Transverse colon (tissue), 4 donors: ENCODE results near the gene MAFF. TPM values are rescaled to one million over a fixed set of nuclear protein-coding genes. Genes with fewer than 3 reads are reported as not detected.

Experiments
- DNase-seq: peaks from one replicate; pipeline ENCODE4 v3.0.0-alpha.2; 2019
- H3K27ac ChIP-seq, 4 donors: fragments of 200-600 bp; sonication (generic); 2 replicates each; pipeline ENCODE4 v1.5.1; 2016 to 2018; ENCODE audit warnings: inconsistent platforms in 4 of 4
- H3K27me3 ChIP-seq: fragments of 200-600 bp; sonication (generic); 2 replicates; pipeline ENCODE4 v1.5.1; 2017; ENCODE audit warnings: inconsistent platforms
- H3K36me3 ChIP-seq, 4 donors: fragments of 200-600 bp; sonication (generic); 2 replicates each; pipeline ENCODE4 v1.5.1; 2017 to 2019; ENCODE audit warnings: inconsistent platforms in 4 of 4
- H3K4me1 ChIP-seq, 4 donors: fragments of 200-600 bp; sonication (generic); 2 replicates each; pipeline ENCODE4 v1.5.1; 2017 to 2020; ENCODE audit warnings: inconsistent platforms in 4 of 4
- H3K4me3 ChIP-seq, 4 donors: fragments of 200-600 bp; sonication (generic); 1 replicate in 1 of 4; 2 replicates in 3 of 4; pipeline versions ENCODE4 v1.5.1 to v1.6.1; 2017 to 2019; ENCODE audit warnings: inconsistent platforms in 4 of 4
- H3K9me3 ChIP-seq, 2 donors: fragments of 200-600 bp; sonication (generic); 2 replicates each; pipeline ENCODE4 v1.5.1; 2017 to 2019; ENCODE audit warnings: inconsistent platforms in 2 of 2
- CTCF ChIP-seq, 5 experiments: fragments of 200-600 bp in 3 of 5; fragments of 450-650 bp in 2 of 5; sonication (generic) in 3 of 5; IDR thresholded peaks; 1 replicate in 2 of 5; 2 replicates in 3 of 5; pipeline ENCODE4 v1.5.1; 2016 to 2017; ENCODE audit warnings: antibody characterized with exemption in 5 of 5, inconsistent platforms in 3 of 5, mild to moderate bottlenecking in 2 of 5, moderate library complexity in 1 of 5
- EP300 ChIP-seq: sonication (generic); formaldehyde crosslinking; IDR thresholded peaks from one replicate; pipeline ENCODE4 v1.6.1; 2017; ENCODE audit warnings: antibody characterized with exemption, low read depth
- POLR2A ChIP-seq: fragments of 450-650 bp; IDR thresholded peaks from one replicate; pipeline ENCODE4 v1.6.1; 2016; ENCODE audit warnings: antibody characterized with exemption, mild to moderate bottlenecking, moderate library complexity
- POLR2AphosphoS5 ChIP-seq, 3 donors: sonication (generic); formaldehyde crosslinking; IDR thresholded peaks; one replicate each; pipeline ENCODE4 v1.6.1; 2016; ENCODE audit warnings: antibody characterized with exemption in 3 of 3
- WGBS, 2 donors: methylation state at CpG; one replicate each; pipeline ENCODE4 v1.1.5; 2018; ENCODE audit warnings: low coverage in 1 of 2; 5-methylcytosine and 5-hydroxymethylcytosine counted together
- in situ Hi-C, 4 donors: fragments of 200-750 bp; cut with MboI; loops; one replicate each; pipeline versions ENCODE4 v1.15.0 to v1.15.1; 2017; ENCODE audit warnings: low sequenced_read_pairs in 3 of 4, low pct_ligation_motif_present in 1 of 4, low pct_unique_long_range_greater_than_20kb in 1 of 4
- intact Hi-C: fragments of 100-400 bp; cut with DNase I; formaldehyde crosslinking; loops from one replicate; pipeline ENCODE4 v1.15.1; 2023; ENCODE audit warnings: low total_unique reads
- total RNA-seq, 4 donors: library from RNA; depleted of rRNA; stranded (reverse); fragments of >200 nt; gene quantifications; one replicate each; pipeline ENCODE4 v1.1.0, GENCODE V29; 2016

MAFF gene
- total RNA-seq, 4 donors from 2014 or later = 3.8 to 30.3 (median 22.0) TPM

- H3K9me3 ChIP-seq = no peaks in the 10 kb centered on the region
- peaks cover 0 to 14% (median 7%) of the 10 kb centered on the region in 4 donors for H3K4me1 ChIP-seq
- intact Hi-C loops = no loop called here
- H3K36me3 ChIP-seq = no peaks in the 10 kb centered on the region
- 76 to 100% methylated on average over 2 to 7 of the region's 7 CpGs for WGBS, 2 donors
- TF ChIP-seq POLR2A (no peak), POLR2AphosphoS5 (IDR thresholded peaks at IDR 0.05) (no peak), EP300 (no peak), CTCF (IDR thresholded peaks at IDR 0.05) (no peak)
- H3K27me3 ChIP-seq = no peaks in the 10 kb centered on the region
- H3K27ac ChIP-seq = no peak overlapping the region
- DNase-seq = no peak
- in situ Hi-C loops = no loop called here
- H3K4me3 ChIP-seq = no peak overlapping the region
Observed at GRCh38 chr22:38167988-38168407, 33.8 kb upstream of the MAFF start.

- Histone ChIP-seq H3K27me3 (no peaks in the 10 kb centered on the region), H3K27ac (no peak overlapping the region), H3K4me1 (peaks cover 0 to 16% (median 11%) of the 10 kb centered on the region in 4 donors), H3K36me3 (no peaks in the 10 kb centered on the region), H3K4me3 (no peak overlapping the region), H3K9me3 (no peaks in the 10 kb centered on the region)
- TF ChIP-seq CTCF (IDR thresholded peaks at IDR 0.05) (no peak), POLR2AphosphoS5 (IDR thresholded peaks at IDR 0.05) (no peak), EP300 (no peak), POLR2A (no peak)
- in situ Hi-C loops (no loop called here), intact Hi-C loops (no loop called here)
- 92 to 96% methylated on average over 8 to 17 of the region's 17 CpGs for WGBS, 2 donors
- no peak for DNase-seq
Observed at GRCh38 chr22:38169116-38169515, 32.7 kb upstream of the MAFF start.

DNA sequence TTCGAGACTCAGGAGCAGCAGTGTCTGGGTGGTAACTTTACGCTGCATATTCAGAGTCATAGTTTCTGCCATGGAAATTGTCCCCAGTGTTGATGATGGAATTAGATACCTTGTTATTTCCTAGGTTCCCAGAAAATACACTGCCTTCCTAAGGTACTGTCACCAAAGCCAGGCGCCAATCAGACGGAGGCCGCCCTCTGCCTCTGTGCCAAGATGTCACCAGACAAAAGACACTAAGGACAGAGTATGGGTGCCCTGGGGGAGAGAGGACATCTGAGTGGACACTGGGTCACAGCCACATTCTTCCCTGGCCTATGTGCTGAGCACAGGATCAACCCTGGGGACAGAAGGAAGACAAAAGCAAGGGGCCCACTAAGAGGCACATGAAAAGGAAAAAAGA lies 31.3 kb upstream of the MAFF start:
- 96% methylated on average over 5 of the region's 5 CpGs; no CpG with 5 or more reads in 1 of the 2 donors for WGBS, 2 donors
- intact Hi-C loops = no loop called here
- Histone ChIP-seq H3K36me3 (no peaks in the 10 kb centered on the region), H3K27ac (no peak overlapping the region), H3K4me1 (peaks cover 0 to 13% (median 9%) of the 10 kb centered on the region in 4 donors), H3K27me3 (no peaks in the 10 kb centered on the region), H3K9me3 (no peaks in the 10 kb centered on the region), H3K4me3 (no peak overlapping the region)
- TF ChIP-seq POLR2AphosphoS5 (IDR thresholded peaks at IDR 0.05) = no peak
- no peak for TF ChIP-seq EP300
- no peak for TF ChIP-seq CTCF (IDR thresholded peaks at IDR 0.05)
- no peak for TF ChIP-seq POLR2A
- no peak for DNase-seq
- in situ Hi-C loops = no loop called here

DNA sequence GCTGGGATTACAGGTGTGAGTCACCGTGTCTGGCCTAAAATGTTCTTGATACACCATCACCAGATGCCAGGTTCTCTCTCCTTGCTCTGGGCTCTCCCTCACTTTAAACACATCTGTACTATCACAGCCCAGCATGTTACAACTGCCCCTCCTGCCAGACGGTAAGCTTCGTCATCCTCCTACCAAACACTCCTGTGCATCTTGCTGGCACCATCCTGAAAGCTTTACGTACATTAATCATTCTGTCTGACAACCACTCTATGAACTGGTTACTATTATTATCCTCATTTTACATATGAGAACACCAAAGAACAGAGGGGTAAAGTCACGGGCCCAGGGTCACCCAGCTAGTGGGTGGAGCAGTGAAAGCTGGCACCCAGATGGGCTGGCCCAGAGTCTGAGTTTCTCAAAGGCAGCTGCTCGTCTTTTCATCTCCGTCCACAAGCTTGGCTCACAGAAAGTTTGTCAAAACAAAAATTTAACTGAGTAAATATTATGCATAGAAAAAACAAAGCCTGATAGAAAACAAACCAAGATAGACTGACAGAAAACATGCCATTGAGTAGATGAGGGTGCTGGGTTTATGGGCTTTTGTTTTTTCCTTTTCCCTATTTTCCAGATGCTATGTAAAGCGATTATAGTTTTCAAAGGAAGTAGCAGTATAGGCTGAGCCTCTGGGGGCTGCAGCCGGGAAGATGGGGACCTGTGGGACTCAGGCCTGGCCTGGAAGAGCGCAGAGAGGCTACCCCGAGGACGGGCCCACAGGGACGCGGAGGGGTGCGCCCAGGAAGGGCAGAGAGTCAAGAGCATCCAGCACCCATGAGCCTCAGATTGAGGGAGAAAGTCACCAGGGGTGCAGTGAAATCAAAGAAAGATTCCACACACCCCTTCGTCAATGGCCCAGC lies 29.6 kb upstream of the MAFF start:
- in situ Hi-C loops (no loop called here), intact Hi-C loops (no loop called here)
- Histone ChIP-seq H3K27ac (peak overlapping the region in 3 of 4 donors; percentile 0 to 22 (median 1)), H3K9me3 (no peaks in the 10 kb centered on the region), H3K27me3 (no peaks in the 10 kb centered on the region), H3K4me1 (peaks cover 0 to 17% (median 11%) of the 10 kb centered on the region in 4 donors), H3K36me3 (no peaks in the 10 kb centered on the region), H3K4me3 (no peak overlapping the region)
- no peak for TF ChIP-seq CTCF (IDR thresholded peaks at IDR 0.05)
- TF ChIP-seq EP300 = no peak
- TF ChIP-seq POLR2AphosphoS5 (IDR thresholded peaks at IDR 0.05) = no peak
- TF ChIP-seq POLR2A = no peak
- 77 to 85% methylated on average over 13 to 16 of the region's 16 CpGs for WGBS, 2 donors
- no peak for DNase-seq
